ENCODE data around the gene ARHGEF40.

- TF ChIP-seq EZH2 (IDR thresholded peaks at IDR 0.05; ENCODE audit: insufficient read depth, poor library complexity, severe bottlenecking) (no peak), EZH2phosphoT487 (IDR thresholded peaks at IDR 0.05; ENCODE audit: insufficient read depth, low read depth) (no peak)
Observed at GRCh38 chr14:21023174-21023573, 46.9 kb upstream of the ARHGEF40 start.

All from GM23248 (cell line).